Adrenal gland (tissue), 5 donors: ENCODE results near the gene ACHE.

ENCODE experiments used
- POLR2A ChIP-seq, 2 donors: fragments of 450-650 bp; IDR thresholded peaks; one replicate each; pipeline ENCODE4 v1.6.1; 2017; ENCODE audit warnings: antibody characterized with exemption in 2 of 2, mild to moderate bottlenecking in 2 of 2, moderate library complexity in 1 of 2
- TF ChIP-seq, protein P1 (sequence below), 6 experiments: fragments of 450-650 bp in 4 of 6; fragments of 200-600 bp in 2 of 6; sonication (generic) in 1 of 6; IDR thresholded peaks; 1 replicate in 5 of 6; 2 replicates in 1 of 6; pipeline versions ENCODE4 v1.5.1 to v1.8.0; 2016 to 2021; ENCODE audit warnings: antibody characterized with exemption in 6 of 6, mild to moderate bottlenecking in 2 of 6, moderate library complexity in 1 of 6
- donor health status: DM: no; HTN: no; CAD: no.

DNA sequence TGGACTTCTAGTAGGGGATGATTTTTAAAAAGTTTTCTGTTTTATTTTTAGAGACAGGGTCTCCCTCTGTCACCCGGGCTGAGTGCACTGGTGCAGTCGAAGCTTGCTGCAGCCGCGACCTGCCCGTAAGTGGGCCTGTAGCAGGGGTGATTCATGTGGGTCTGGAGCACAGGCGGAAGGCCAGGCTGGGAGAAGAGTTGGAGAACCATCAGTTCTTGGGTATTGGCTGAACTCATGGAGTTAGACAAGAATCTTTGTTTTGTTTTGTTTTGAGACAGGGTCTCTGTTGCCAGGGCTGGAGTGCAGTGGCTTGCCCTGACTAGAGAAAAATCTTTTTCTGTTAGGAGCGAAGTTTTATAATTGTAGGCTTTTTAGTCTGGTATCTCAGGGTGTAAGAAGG lies 15.0 kb downstream of the ACHE start:
- TF ChIP-seq POLR2A (IDR thresholded peaks at IDR 0.05), result no peak
- TF ChIP-seq, protein P1, sequence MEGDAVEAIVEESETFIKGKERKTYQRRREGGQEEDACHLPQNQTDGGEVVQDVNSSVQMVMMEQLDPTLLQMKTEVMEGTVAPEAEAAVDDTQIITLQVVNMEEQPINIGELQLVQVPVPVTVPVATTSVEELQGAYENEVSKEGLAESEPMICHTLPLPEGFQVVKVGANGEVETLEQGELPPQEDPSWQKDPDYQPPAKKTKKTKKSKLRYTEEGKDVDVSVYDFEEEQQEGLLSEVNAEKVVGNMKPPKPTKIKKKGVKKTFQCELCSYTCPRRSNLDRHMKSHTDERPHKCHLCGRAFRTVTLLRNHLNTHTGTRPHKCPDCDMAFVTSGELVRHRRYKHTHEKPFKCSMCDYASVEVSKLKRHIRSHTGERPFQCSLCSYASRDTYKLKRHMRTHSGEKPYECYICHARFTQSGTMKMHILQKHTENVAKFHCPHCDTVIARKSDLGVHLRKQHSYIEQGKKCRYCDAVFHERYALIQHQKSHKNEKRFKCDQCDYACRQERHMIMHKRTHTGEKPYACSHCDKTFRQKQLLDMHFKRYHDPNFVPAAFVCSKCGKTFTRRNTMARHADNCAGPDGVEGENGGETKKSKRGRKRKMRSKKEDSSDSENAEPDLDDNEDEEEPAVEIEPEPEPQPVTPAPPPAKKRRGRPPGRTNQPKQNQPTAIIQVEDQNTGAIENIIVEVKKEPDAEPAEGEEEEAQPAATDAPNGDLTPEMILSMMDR (IDR thresholded peaks at IDR 0.05), result no peak
